ENCODE results near the gene KCNS1. TPM values are rescaled to one million over a fixed set of nuclear protein-coding genes. Genes with fewer than 3 reads are reported as not detected.

Gene KCNS1
- total and polyA plus RNA-seq, 2 experiments from 2014 or later: 0.37 to 3.2 TPM

DNA sequence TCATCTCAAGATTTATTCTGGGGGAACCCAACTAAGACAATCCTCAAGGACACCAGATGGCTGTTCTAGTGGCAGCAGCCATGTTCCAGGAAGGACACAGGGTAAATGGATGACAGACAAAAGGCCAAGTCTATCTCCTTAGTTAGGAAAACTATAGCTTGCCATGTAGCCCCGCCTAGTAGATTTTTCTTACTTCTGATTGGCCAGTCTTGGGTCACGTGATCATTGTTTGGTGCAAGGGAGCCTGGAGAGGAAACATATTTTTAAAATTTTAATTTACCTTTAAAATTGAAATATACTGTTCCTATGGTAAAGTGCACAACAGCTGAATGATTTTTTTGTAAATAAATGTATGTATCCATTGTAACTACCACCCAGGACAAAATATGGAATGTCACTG lies 4.4 kb upstream of the KCNS1 start:
- H3K4me3 Mint-ChIP-seq: no peak overlapping the region

DNA sequence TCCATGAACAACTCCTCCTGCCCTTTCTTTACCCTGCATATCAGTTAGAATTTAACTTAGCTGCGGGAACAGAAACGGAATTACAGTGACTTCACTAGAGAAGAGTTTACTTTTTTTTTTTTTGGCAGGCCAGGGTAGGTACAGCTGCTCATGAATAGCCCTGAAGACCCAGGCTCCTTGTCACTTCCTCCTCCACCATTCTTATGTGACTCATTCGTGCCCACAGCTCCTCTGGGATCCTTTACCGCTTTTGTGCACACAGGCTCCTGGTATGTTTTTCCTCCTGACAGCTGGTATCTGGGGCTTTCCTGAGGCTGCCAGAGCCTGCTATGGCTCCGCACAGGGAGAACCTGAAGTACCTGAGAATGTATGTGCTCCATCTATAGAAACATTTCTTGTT lies 3.9 kb upstream of the KCNS1 start:
- DNase-seq (ENCODE audit: low spot score) (no peak), ATAC-seq (no peak)
- Mint-ChIP-seq H3K27ac (no peak overlapping the region), H3K9me3 (no peaks in the 10 kb centered on the region), H3K36me3 (ENCODE audit: low read depth) (no peaks in the 10 kb centered on the region), H3K4me1 (peaks cover 6% of the 10 kb centered on the region; the same call in 1 of the 3 replicates), H3K27me3 (ENCODE audit: insufficient read depth, low read depth, poor library complexity) (peaks cover 24% of the 10 kb centered on the region), H3K4me3 (no peak overlapping the region)
- Histone ChIP-seq H3K27me3 (ENCODE audit: insufficient read depth) (peaks cover 21% of the 10 kb centered on the region), H3K4me3 (no peak overlapping the region), H3K4me2 (no peak overlapping the region), H2AFZ (peak overlapping the region; percentile 52; the same call in 1 of the 2 replicates), H3K4me1 (ENCODE audit: insufficient read depth) (no peaks in the 10 kb centered on the region), H4K20me1 (replicated peaks; ENCODE audit: insufficient read depth) (no peaks in the 10 kb centered on the region), H3K79me2 (replicated peaks; ENCODE audit: insufficient read depth) (no peaks in the 10 kb centered on the region), H3K9me2 (ENCODE audit: insufficient read depth) (no peaks in the 10 kb centered on the region), H3K36me3 (ENCODE audit: insufficient read depth) (no peaks in the 10 kb centered on the region), H3F3A (replicated peaks; ENCODE audit: low read depth) (no peaks in the 10 kb centered on the region; the same call in 1 of the 2 replicates), H3K27ac (ENCODE audit: low read depth) (no peak overlapping the region)
- no peak for TF ChIP-seq CREB1 (CRISPR knock-in tag; IDR thresholded peaks at IDR 0.05; ENCODE audit: low read depth)
- no peak for TF ChIP-seq ZNF331 (CRISPR knock-in tag; IDR thresholded peaks at IDR 0.05; ENCODE audit: low read depth)
- TF ChIP-seq, protein P1, sequence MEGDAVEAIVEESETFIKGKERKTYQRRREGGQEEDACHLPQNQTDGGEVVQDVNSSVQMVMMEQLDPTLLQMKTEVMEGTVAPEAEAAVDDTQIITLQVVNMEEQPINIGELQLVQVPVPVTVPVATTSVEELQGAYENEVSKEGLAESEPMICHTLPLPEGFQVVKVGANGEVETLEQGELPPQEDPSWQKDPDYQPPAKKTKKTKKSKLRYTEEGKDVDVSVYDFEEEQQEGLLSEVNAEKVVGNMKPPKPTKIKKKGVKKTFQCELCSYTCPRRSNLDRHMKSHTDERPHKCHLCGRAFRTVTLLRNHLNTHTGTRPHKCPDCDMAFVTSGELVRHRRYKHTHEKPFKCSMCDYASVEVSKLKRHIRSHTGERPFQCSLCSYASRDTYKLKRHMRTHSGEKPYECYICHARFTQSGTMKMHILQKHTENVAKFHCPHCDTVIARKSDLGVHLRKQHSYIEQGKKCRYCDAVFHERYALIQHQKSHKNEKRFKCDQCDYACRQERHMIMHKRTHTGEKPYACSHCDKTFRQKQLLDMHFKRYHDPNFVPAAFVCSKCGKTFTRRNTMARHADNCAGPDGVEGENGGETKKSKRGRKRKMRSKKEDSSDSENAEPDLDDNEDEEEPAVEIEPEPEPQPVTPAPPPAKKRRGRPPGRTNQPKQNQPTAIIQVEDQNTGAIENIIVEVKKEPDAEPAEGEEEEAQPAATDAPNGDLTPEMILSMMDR (conservative IDR thresholded peaks at IDR 0.05; ENCODE audit: low read depth in 2 of 2): no peak
- TF ChIP-seq, protein P2, sequence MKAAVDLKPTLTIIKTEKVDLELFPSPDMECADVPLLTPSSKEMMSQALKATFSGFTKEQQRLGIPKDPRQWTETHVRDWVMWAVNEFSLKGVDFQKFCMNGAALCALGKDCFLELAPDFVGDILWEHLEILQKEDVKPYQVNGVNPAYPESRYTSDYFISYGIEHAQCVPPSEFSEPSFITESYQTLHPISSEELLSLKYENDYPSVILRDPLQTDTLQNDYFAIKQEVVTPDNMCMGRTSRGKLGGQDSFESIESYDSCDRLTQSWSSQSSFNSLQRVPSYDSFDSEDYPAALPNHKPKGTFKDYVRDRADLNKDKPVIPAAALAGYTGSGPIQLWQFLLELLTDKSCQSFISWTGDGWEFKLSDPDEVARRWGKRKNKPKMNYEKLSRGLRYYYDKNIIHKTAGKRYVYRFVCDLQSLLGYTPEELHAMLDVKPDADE (IDR thresholded peaks at IDR 0.05): no peak
- TF ChIP-seq, protein P3, sequence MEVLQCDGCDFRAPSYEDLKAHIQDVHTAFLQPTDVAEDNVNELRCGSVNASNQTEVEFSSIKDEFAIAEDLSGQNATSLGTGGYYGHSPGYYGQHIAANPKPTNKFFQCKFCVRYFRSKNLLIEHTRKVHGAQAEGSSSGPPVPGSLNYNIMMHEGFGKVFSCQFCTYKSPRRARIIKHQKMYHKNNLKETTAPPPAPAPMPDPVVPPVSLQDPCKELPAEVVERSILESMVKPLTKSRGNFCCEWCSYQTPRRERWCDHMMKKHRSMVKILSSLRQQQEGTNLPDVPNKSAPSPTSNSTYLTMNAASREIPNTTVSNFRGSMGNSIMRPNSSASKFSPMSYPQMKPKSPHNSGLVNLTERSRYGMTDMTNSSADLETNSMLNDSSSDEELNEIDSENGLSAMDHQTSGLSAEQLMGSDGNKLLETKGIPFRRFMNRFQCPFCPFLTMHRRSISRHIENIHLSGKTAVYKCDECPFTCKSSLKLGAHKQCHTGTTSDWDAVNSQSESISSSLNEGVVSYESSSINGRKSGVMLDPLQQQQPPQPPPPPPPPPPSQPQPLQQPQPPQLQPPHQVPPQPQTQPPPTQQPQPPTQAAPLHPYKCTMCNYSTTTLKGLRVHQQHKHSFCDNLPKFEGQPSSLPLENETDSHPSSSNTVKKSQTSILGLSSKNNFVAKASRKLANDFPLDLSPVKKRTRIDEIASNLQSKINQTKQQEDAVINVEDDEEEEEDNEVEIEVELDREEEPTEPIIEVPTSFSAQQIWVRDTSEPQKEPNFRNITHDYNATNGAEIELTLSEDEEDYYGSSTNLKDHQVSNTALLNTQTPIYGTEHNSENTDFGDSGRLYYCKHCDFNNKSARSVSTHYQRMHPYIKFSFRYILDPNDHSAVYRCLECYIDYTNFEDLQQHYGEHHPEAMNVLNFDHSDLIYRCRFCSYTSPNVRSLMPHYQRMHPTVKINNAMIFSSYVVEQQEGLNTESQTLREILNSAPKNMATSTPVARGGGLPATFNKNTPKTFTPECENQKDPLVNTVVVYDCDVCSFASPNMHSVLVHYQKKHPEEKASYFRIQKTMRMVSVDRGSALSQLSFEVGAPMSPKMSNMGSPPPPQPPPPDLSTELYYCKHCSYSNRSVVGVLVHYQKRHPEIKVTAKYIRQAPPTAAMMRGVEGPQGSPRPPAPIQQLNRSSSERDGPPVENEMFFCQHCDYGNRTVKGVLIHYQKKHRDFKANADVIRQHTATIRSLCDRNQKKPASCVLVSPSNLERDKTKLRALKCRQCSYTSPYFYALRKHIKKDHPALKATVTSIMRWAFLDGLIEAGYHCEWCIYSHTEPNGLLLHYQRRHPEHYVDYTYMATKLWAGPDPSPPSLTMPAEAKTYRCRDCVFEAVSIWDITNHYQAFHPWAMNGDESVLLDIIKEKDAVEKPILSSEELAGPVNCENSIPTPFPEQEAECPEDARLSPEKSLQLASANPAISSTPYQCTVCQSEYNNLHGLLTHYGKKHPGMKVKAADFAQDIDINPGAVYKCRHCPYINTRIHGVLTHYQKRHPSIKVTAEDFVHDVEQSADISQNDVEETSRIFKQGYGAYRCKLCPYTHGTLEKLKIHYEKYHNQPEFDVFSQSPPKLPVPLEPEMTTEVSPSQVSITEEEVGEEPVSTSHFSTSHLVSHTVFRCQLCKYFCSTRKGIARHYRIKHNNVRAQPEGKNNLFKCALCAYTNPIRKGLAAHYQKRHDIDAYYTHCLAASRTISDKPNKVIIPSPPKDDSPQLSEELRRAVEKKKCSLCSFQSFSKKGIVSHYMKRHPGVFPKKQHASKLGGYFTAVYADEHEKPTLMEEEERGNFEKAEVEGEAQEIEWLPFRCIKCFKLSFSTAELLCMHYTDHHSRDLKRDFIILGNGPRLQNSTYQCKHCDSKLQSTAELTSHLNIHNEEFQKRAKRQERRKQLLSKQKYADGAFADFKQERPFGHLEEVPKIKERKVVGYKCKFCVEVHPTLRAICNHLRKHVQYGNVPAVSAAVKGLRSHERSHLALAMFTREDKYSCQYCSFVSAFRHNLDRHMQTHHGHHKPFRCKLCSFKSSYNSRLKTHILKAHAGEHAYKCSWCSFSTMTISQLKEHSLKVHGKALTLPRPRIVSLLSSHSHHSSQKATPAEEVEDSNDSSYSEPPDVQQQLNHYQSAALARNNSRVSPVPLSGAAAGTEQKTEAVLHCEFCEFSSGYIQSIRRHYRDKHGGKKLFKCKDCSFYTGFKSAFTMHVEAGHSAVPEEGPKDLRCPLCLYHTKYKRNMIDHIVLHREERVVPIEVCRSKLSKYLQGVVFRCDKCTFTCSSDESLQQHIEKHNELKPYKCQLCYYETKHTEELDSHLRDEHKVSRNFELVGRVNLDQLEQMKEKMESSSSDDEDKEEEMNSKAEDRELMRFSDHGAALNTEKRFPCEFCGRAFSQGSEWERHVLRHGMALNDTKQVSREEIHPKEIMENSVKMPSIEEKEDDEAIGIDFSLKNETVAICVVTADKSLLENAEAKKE (CRISPR knock-in tag; IDR thresholded peaks at IDR 0.05): no peak
- no peak for TF ChIP-seq JUNB (IDR thresholded peaks at IDR 0.05; ENCODE audit: unreplicated experiment)
- TF ChIP-seq NANOG (IDR thresholded peaks at IDR 0.05; ENCODE audit: borderline replicate concordance): no peak

More for the DNA sequence above, 4.4 kb upstream of the KCNS1 start:
- H3K9me2 ChIP-seq (ENCODE audit: insufficient read depth): no peaks in the 10 kb centered on the region
- 0 out of 2 replicates have a peak overlapping the region, but pooled peaks have one; percentile 52 for H2AFZ ChIP-seq
- DNase-seq (ENCODE audit: low spot score) (no peak), ATAC-seq (no peak)
- Mint-ChIP-seq H3K4me1 (peaks cover 6% of the 10 kb centered on the region; the same call in 1 of the 3 replicates), H3K27me3 (ENCODE audit: insufficient read depth, low read depth, poor library complexity) (peaks cover 19% of the 10 kb centered on the region), H3K9me3 (no peaks in the 10 kb centered on the region), H3K36me3 (ENCODE audit: low read depth) (no peaks in the 10 kb centered on the region), H3K27ac (no peak overlapping the region)
- no peak overlapping the region for H3K27ac ChIP-seq (ENCODE audit: low read depth)
- no peak overlapping the region for H3K4me3 ChIP-seq
- no peaks in the 10 kb centered on the region for H3K4me1 ChIP-seq (ENCODE audit: insufficient read depth)
- no peaks in the 10 kb centered on the region for H3K79me2 ChIP-seq (replicated peaks; ENCODE audit: insufficient read depth)
- no peaks in the 10 kb centered on the region for H3K36me3 ChIP-seq (ENCODE audit: insufficient read depth)
- H3F3A ChIP-seq (replicated peaks; ENCODE audit: low read depth): no peaks in the 10 kb centered on the region
- TF ChIP-seq STAT1 (IDR thresholded peaks at IDR 0.05; ENCODE audit: unreplicated experiment): no peak
- TF ChIP-seq EZH2 (IDR thresholded peaks at IDR 0.05; ENCODE audit: low read depth, unreplicated experiment): no peak
- H3K4me2 ChIP-seq: no peak overlapping the region
- no peaks in the 10 kb centered on the region for H4K20me1 ChIP-seq (replicated peaks; ENCODE audit: insufficient read depth)
- peaks cover 15% of the 10 kb centered on the region for H3K27me3 ChIP-seq (ENCODE audit: insufficient read depth)

All from GM23338 (cell line).